Measurements from ENCODE around the gene CCDC85B. TPM values are rescaled to one million over a fixed set of nuclear protein-coding genes. Genes with fewer than 3 reads are reported as not detected.

Gene CCDC85B
- total and polyA plus RNA-seq, 3 donors from 2014 or later = 17.1 to 102 (median 77.1) TPM

DNA sequence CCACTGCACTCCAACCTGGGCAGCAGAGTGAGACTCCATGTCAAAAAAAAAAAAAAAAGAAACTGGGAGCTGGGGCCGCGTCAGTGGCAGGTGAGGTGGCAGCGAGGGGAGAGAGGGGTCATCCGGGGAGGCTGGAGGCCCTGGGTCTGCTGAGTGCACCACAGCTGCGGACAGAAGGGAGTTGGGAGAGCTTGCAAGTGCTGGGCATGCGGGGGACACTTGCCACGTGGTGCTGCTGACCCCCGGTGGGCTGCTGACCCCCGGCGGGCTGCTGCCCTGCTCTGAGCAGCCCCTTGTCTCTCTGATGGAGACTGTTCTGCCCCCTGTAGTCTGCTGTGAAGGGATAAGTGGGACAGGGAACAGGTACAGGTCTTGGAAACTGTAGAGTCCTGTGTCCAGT is 31.4 kb downstream of the CCDC85B start:
- intact Hi-C loops (cut with DNase I; ENCODE audit: low total_unique reads) = no loop called here
- Histone ChIP-seq H3K27ac (no peak overlapping the region), H3K36me3 (ENCODE audit: low read depth, missing control alignments) (no peaks in the 10 kb centered on the region), H3K4me3 (no peak overlapping the region), H3K27me3 (no peaks in the 10 kb centered on the region), H3K9me3 (no peaks in the 10 kb centered on the region), H3K4me1 (peaks cover 25% of the 10 kb centered on the region)
- no peak for DNase-seq
- TF ChIP-seq, protein P1, sequence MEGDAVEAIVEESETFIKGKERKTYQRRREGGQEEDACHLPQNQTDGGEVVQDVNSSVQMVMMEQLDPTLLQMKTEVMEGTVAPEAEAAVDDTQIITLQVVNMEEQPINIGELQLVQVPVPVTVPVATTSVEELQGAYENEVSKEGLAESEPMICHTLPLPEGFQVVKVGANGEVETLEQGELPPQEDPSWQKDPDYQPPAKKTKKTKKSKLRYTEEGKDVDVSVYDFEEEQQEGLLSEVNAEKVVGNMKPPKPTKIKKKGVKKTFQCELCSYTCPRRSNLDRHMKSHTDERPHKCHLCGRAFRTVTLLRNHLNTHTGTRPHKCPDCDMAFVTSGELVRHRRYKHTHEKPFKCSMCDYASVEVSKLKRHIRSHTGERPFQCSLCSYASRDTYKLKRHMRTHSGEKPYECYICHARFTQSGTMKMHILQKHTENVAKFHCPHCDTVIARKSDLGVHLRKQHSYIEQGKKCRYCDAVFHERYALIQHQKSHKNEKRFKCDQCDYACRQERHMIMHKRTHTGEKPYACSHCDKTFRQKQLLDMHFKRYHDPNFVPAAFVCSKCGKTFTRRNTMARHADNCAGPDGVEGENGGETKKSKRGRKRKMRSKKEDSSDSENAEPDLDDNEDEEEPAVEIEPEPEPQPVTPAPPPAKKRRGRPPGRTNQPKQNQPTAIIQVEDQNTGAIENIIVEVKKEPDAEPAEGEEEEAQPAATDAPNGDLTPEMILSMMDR (IDR thresholded peaks at IDR 0.05) = no peak
- TF ChIP-seq POLR2A (IDR thresholded peaks at IDR 0.05) = no peak
- WGBS, 2 donors = 88 to 91% methylated on average over 10 of the region's 10 CpGs

- no peaks in the 10 kb centered on the region for H3K36me3 ChIP-seq (ENCODE audit: low read depth, missing control alignments)
- TF ChIP-seq, protein P1 (IDR thresholded peaks at IDR 0.05) = no peak
- no peak for TF ChIP-seq POLR2A (IDR thresholded peaks at IDR 0.05)
- intact Hi-C loops (cut with DNase I; ENCODE audit: low total_unique reads) = no loop called here
Observed at GRCh38 chr11:65922565-65922964, 32.1 kb downstream of the CCDC85B start.

DNA sequence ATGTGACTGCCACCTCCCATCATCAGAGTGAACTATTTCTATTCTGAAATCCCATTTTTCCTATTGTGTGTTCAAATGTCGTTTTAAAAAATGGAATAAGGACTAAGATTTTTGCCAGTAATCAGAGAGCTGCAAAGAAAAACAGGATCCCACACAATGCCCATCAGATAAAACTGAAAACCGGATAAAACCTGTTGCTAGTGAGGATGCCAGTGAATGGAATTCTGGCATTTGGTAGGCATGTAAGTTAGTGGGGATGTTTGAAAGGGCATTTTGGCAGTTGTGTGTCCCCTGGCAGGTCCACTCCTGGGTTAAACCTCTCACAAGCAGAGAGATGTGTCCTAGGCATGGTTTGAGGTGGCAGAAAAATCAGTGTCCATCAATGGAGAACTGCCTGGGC is 34.9 kb downstream of the CCDC85B start:
- Histone ChIP-seq H3K9me3 (no peaks in the 10 kb centered on the region), H3K27ac (no peak overlapping the region), H3K36me3 (ENCODE audit: low read depth, missing control alignments) (no peaks in the 10 kb centered on the region), H3K4me1 (peaks cover 9% of the 10 kb centered on the region), H3K27me3 (no peaks in the 10 kb centered on the region), H3K4me3 (no peak overlapping the region)
- no peak for DNase-seq
- TF ChIP-seq POLR2A (IDR thresholded peaks at IDR 0.05) = no peak
- TF ChIP-seq, protein P1 (IDR thresholded peaks at IDR 0.05) = no peak
- WGBS, 2 donors = 50 to 51% methylated on average over 2 of the region's 2 CpGs
- intact Hi-C loops (cut with DNase I; ENCODE audit: low total_unique reads) = no loop called here

More at GRCh38 chr11:65922565-65922964, 32.1 kb downstream of the CCDC85B start:
- Histone ChIP-seq H3K9me3 (no peaks in the 10 kb centered on the region), H3K4me3 (no peak overlapping the region), H3K27ac (no peak overlapping the region), H3K4me1 (peaks cover 18% of the 10 kb centered on the region), H3K27me3 (no peaks in the 10 kb centered on the region)
- 77 to 88% methylated on average over 3 of the region's 3 CpGs for WGBS, 2 donors
- DNase-seq = no peak

DNA sequence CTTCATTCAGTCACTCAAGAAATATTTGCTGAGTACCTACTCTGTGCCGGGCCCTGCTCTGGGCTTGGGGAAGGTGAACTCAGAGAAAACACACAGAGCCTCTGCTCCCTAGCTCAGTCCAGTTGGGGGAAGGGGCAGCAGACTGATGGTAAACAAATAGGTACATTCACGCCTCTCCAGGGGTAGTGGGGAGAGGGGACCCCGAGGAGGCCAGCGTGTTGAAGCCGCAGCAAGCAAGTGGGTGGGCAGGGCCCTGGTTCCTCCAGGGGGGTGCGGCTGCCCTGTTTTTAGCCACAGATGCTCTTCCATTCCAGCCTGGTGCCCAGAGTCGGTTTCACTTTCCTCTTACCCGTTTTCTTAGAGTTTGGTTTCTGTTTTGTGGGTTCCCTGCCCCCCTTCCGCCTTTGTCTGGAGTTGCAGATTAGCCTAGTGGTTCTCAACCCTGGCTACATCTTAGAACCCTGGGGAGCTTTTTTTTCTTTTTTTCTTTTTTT is 37.5 kb downstream of the CCDC85B start:
- Histone ChIP-seq H3K27me3 (no peaks in the 10 kb centered on the region), H3K4me1 (peaks cover 14% of the 10 kb centered on the region), H3K36me3 (ENCODE audit: low read depth, missing control alignments) (no peaks in the 10 kb centered on the region), H3K9me3 (no peaks in the 10 kb centered on the region), H3K4me3 (no peak overlapping the region), H3K27ac (no peak overlapping the region)
- 68 to 70% methylated on average over 6 to 9 of the region's 9 CpGs for WGBS, 2 donors
- intact Hi-C loops (cut with DNase I; ENCODE audit: low total_unique reads) = no loop called here
- TF ChIP-seq, protein P1 (IDR thresholded peaks at IDR 0.05) = no peak
- TF ChIP-seq POLR2A (IDR thresholded peaks at IDR 0.05) = no peak
- no peak for DNase-seq

DNA sequence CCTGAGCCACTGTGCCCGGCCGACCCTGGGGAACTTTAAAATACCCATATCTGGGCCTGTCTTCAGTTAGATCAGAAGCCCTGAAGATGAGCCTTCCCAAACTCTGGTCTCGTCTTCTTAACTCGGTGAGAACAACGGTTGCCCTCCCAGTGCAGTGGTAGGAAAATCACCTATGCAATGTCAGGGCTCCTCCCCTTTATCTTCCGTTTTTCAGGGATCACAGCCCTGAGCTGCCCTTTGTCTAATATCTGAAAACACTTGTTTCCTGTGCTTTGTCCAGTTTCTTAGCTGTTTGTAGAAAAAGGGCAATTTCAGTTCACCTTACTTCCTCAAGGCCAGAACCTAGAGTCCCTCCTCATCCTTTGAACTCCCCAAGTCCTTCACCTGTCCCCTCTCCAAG is 38.2 kb downstream of the CCDC85B start:
- WGBS, 2 donors = 63 to 69% methylated on average over 6 of the region's 6 CpGs
- intact Hi-C loops (cut with DNase I; ENCODE audit: low total_unique reads) = no loop called here
- Histone ChIP-seq H3K36me3 (ENCODE audit: low read depth, missing control alignments) (no peaks in the 10 kb centered on the region), H3K9me3 (no peaks in the 10 kb centered on the region), H3K27me3 (no peaks in the 10 kb centered on the region), H3K4me1 (peaks cover 14% of the 10 kb centered on the region), H3K27ac (no peak overlapping the region), H3K4me3 (no peak overlapping the region)
- DNase-seq = no peak
- TF ChIP-seq, protein P1 (IDR thresholded peaks at IDR 0.05) = no peak
- TF ChIP-seq POLR2A (IDR thresholded peaks at IDR 0.05) = no peak

Measured in testis (tissue), 3 donors.